Retinal pigment epithelial cell (primary cell): ENCODE measurements around the gene GLYR1.

Source experiments
- DNase-seq: peaks from one replicate; pipeline ENCODE4 v3.0.0-alpha.2; 2010; ENCODE audit warnings: low read depth
- H3K4me3 ChIP-seq: 2 replicates; pipeline ENCODE4 v1.5.1; 2011; ENCODE audit warnings: mild to moderate bottlenecking, low read length, control low read depth, moderate library complexity
- CTCF ChIP-seq: conservative IDR thresholded peaks from 2 replicates; pipeline ENCODE4 v1.5.1; 2011; ENCODE audit warnings: low read depth, low read length, control low read depth, inconsistent platforms

Gene GLYR1

DNA sequence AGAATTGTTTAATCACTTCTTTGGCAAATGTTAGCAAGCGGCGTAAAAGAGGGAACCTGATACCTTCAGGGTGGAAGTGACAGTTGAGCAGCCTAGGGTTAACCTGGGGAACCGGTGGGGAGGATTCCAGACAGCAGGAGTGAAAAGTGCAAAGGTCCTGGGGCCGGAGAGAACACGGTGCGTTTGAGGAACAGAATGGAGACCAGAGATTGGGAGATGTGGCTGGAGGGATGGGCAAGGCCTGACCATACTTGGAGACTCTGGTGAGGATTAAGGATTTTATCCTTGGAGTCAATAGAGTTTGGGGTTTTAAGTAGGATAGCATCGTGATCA is 77.8 kb downstream of the GLYR1 start:
- H3K4me3 ChIP-seq: peak overlapping the region; percentile 71
- DNase-seq: no peak
- no peak for TF ChIP-seq CTCF

DNA sequence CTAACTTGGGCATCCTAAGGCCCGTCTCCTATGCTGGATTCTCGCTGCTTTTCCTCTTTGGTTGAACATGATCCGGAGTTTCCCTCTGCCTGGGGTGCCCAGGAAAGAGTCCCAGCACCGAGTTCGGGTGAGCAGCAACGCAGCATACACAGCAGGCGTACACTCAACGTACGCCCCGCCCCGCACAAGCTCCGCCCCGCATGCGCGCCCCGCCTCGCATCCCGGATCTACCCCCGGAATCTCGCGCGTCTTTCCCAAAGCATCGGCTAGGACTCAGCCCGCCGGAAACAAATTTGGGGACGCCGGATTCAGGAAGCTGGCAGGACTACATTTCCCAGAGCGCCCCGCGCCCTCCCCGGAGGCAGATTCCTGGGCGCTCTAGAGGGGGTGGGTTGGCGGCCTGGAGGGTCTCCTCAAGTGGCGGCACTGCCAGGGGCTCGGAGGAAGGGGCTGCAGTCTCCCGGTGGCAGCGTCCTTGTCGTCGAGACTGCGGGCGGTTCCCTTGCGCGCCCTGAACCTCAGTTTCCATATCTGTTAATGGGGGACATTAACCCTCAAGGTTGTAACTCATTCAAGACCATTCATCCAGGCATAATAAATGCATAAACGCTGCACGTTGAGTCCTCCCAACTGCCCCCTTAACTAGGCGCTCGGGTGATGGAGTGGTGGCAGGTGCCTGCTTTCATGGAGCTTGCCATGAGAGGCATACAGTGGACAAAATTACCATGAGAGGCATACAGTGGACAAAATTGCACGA is 78.4 kb downstream of the GLYR1 start:
- TF ChIP-seq CTCF: no peak
- H3K4me3 ChIP-seq: peak overlapping the region; percentile 71
- peak; percentile 70 for DNase-seq

- H3K4me3 ChIP-seq: peak overlapping the region; percentile 71
- no peak for TF ChIP-seq CTCF
- DNase-seq: no peak
These were observed 79.1 kb downstream of the GLYR1 start for GRCh38 chr16:4767872-4768548.

DNA sequence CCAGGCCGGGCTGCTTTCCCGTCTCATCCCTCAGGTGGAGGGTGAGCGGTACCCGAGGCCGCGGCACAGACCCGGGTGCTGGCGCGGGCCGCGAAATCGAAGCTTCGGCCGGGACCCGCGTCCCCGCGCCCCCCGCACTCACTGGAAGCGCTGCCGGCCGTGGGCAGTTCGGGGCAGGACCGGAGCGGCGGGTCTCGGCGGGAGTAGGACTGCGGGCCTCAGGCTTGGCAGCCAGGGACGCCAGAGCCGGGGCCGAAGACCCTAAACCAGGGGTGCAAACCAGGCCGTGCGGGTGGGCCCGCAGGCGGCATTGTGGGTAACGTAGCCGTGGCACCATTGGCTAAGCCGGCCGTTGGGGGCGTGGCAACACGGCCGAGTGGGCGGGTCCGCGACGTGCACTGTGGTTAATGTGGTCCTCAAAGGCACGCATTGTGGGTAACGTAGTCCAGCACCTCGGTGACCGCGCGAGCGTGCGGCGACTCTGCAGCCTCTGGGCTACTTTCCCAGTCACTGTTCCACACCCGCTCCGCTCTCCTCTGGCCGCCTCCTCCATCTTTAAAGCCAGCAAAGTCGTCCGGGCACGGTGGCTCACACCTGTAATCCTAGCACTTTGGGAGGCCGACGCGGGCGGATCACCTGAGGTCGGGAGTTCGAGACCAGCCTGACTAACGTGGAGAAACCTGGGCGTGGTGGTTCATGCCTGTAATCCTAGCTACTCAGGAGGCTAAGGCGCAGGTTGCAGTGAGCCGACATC is 80.0 kb downstream of the GLYR1 start, which contains the start of gene ZNF500:
ZNF500 (minus strand) TSS at position 288 of the 754 bp plus-strand sequence. CDS start 1,184 bp downstream, outside the sequence.
- no peak for TF ChIP-seq CTCF
- peak; percentile 86 for DNase-seq
- H3K4me3 ChIP-seq: peak within 1 kb of the TSS; percentile 85

- no peak for TF ChIP-seq CTCF
- H3K4me3 ChIP-seq: peak overlapping the region; percentile 85
- no peak for DNase-seq
These were observed 81.3 kb downstream of the GLYR1 start for GRCh38 chr16:4765511-4766474.

- DNase-seq: no peak
- H3K4me3 ChIP-seq: no peak overlapping the region
- TF ChIP-seq CTCF: no peak
These were observed 83.3 kb downstream of the GLYR1 start for GRCh38 chr16:4763791-4764190.
